VCaP (cell line): ENCODE results near the gene SMPD3.
A peak's percentile ranks its signal among the peaks of the same experiment; 100 is the strongest.

Source experiments
- H3K27ac ChIP-seq: fragments of 450-650 bp; 2 replicates; pipeline ENCODE4 v1.5.1; 2017
- CTCF ChIP-seq: fragments of 450-650 bp; conservative IDR thresholded peaks from 2 replicates; pipeline ENCODE4 v1.5.1; 2017; ENCODE audit warnings: mild to moderate bottlenecking, moderate library complexity

The SMPD3 gene

GRCh38 chr16:68490829-68491575, 42.7 kb upstream of the SMPD3 start:
- TF ChIP-seq CTCF = no peak
- H3K27ac ChIP-seq = peak overlapping the region; percentile 45

- peak overlapping the region; percentile 45; the same call in 1 of the 2 replicates for H3K27ac ChIP-seq
- no peak for TF ChIP-seq CTCF
These were observed 42.0 kb upstream of the SMPD3 start for GRCh38 chr16:68490358-68490757.

- no peak for TF ChIP-seq CTCF
- H3K27ac ChIP-seq = no peak overlapping the region
These were observed 40.2 kb upstream of the SMPD3 start for GRCh38 chr16:68488554-68488953.

GRCh38 chr16:68487669-68488068, 39.4 kb upstream of the SMPD3 start:
- TF ChIP-seq CTCF = no peak
- H3K27ac ChIP-seq = no peak overlapping the region

GRCh38 chr16:68487203-68487514, 38.9 kb upstream of the SMPD3 start:
- H3K27ac ChIP-seq = 0 out of 2 replicates have a peak overlapping the region, but pooled peaks have one; percentile 7
- TF ChIP-seq CTCF = no peak

- no peak for TF ChIP-seq CTCF
- 0 out of 2 replicates have a peak overlapping the region, but pooled peaks have one; percentile 7 for H3K27ac ChIP-seq
These were observed 38.3 kb upstream of the SMPD3 start for GRCh38 chr16:68486502-68487202.

- H3K27ac ChIP-seq = no peak overlapping the region
- no peak for TF ChIP-seq CTCF
These were observed 33.3 kb upstream of the SMPD3 start for GRCh38 chr16:68481636-68482035.
